H1 (cell line): ENCODE results near the gene HMG20A. TPM values are rescaled to one million over a fixed set of nuclear protein-coding genes. Genes with fewer than 3 reads are reported as not detected.

Source experiments
- CTCF ChIA-PET: fragments of 300-600 bp; sonication (Branson Sonifier 250); formaldehyde crosslinking; loops from one replicate; lab custom pipeline; 2021; ENCODE audit not compliant: partially characterized antibody; lab: Charles Lee
- POLR2A ChIA-PET: fragments of 300-600 bp; sonication (Branson Sonifier 250); formaldehyde crosslinking; loops from one replicate; lab custom pipeline; 2021; ENCODE audit warnings: inconsistent platforms; ENCODE audit not compliant: partially characterized antibody; lab: Charles Lee
- DNase-seq, 2 experiments: peaks; one replicate each; pipeline versions ENCODE4 v3.0.0 to v3.0.0-alpha.2; 2010 to 2022; ENCODE audit warnings: low spot score in 2 of 2, low read depth in 1 of 2, mixed read lengths in 1 of 2
- FAIRE-seq: peaks from 2 replicates; lab custom pipeline; 2011; peaks lifted over from hg19 to GRCh38; lab: Jason Lieb, UNC
- H2AFZ ChIP-seq: 2 replicates; pipeline ENCODE4 v1.8.1; 2012; ENCODE audit warnings: low read length, inconsistent platforms
- H2AK5ac ChIP-seq: 2 replicates; pipeline ENCODE4 v1.6.1; 2013; ENCODE audit warnings: low read depth, low read length
- H2BK120ac ChIP-seq: replicated peaks from 2 replicates; pipeline ENCODE3; 2013; ENCODE audit warnings: low read depth, low read length, inconsistent platforms
- H2BK12ac ChIP-seq: 2 replicates; pipeline ENCODE4 v1.6.1; 2013; ENCODE audit warnings: low read depth, low read length
- H2BK15ac ChIP-seq: 2 replicates; pipeline ENCODE4 v1.6.1; 2013; ENCODE audit warnings: low read length
- H2BK20ac ChIP-seq: 2 replicates; pipeline ENCODE4 v1.6.1; 2013; ENCODE audit warnings: low read length
- H2BK5ac ChIP-seq: 2 replicates; pipeline ENCODE4 v1.6.1; 2013; ENCODE audit warnings: low read depth, low read length
- H3K14ac ChIP-seq: 2 replicates; pipeline ENCODE4 v1.6.1; 2013; ENCODE audit warnings: inconsistent platforms; ENCODE audit not compliant: insufficient read length
- H3K18ac ChIP-seq: 2 replicates; pipeline ENCODE4 v1.6.1; 2013; ENCODE audit warnings: low read length; ENCODE audit errors: extremely low read depth
- H3K23ac ChIP-seq: 2 replicates; pipeline ENCODE4 v1.6.1; 2013; ENCODE audit warnings: inconsistent platforms; ENCODE audit not compliant: insufficient read length
- H3K23me2 ChIP-seq: 2 replicates; pipeline ENCODE4 v1.6.1; 2013; ENCODE audit warnings: low read depth, low read length
- H3K27ac ChIP-seq: 2 replicates; pipeline ENCODE4 v1.6.1; 2011; ENCODE audit warnings: low read depth, low read length, inconsistent platforms
- H3K27me3 ChIP-seq, 4 experiments: replicated peaks in 1 of 4; 1 replicate in 1 of 4; 2 replicates in 3 of 4; pipeline versions ENCODE4 v1.6.1 to v1.8.1; 2011 to 2013; ENCODE audit warnings: low read length in 3 of 4, mild to moderate bottlenecking in 3 of 4, inconsistent platforms in 2 of 4, mixed read lengths in 2 of 4, moderate library complexity in 1 of 4; ENCODE audit not compliant: control insufficient read depth in 3 of 4, insufficient read depth in 3 of 4; ENCODE audit errors: extremely low read depth in 1 of 4
- H3K36me3 ChIP-seq, 4 experiments: 2 replicates each; pipeline versions ENCODE4 v1.6.1 to v1.8.1; 2011 to 2013; ENCODE audit warnings: mild to moderate bottlenecking in 4 of 4, low read length in 3 of 4, moderate library complexity in 2 of 4, control low read depth in 1 of 4, inconsistent platforms in 1 of 4; ENCODE audit not compliant: insufficient read depth in 4 of 4, control insufficient read depth in 2 of 4
- H3K4ac ChIP-seq: replicated peaks from 2 replicates; pipeline ENCODE3; 2013; ENCODE audit warnings: low read length, low read depth, mixed read lengths, inconsistent platforms; ENCODE audit not compliant: insufficient read length
- H3K4me1 ChIP-seq, 4 experiments: replicated peaks in 1 of 4; 1 replicate in 1 of 4; 2 replicates in 3 of 4; pipeline versions ENCODE4 v1.6.1 to v1.8.1; 2011 to 2013; ENCODE audit warnings: low read length in 3 of 4, inconsistent platforms in 2 of 4, mixed read lengths in 1 of 4; ENCODE audit not compliant: insufficient read depth in 4 of 4, control insufficient read depth in 3 of 4
- H3K4me2 ChIP-seq, 2 experiments: 2 replicates each; pipeline versions ENCODE4 v1.6.1 to v1.8.1; 2011 to 2013; ENCODE audit warnings: low read depth in 2 of 2, low read length in 2 of 2, control low read depth in 1 of 2, inconsistent platforms in 1 of 2, mild to moderate bottlenecking in 1 of 2; ENCODE audit not compliant: insufficient read depth in 1 of 2
- H3K4me3 ChIP-seq, 4 experiments: fragments of 200-600, 300-600 bp in 1 of 4; sonication (generic), shearing (Covaris generic), sonication (Bioruptor Twin) in 1 of 4; 2 replicates each; pipeline versions ENCODE4 v1.5.1 to v1.8.1; 2011 to 2016; ENCODE audit warnings: low read length in 4 of 4, low read depth in 3 of 4, control low read depth in 2 of 4, inconsistent platforms in 2 of 4, mild to moderate bottlenecking in 2 of 4, mixed read lengths in 1 of 4, moderate library complexity in 1 of 4; ENCODE audit not compliant: insufficient read depth in 2 of 4; ENCODE audit errors: extremely low read depth in 1 of 4
- H3K56ac ChIP-seq: replicated peaks from 2 replicates; pipeline ENCODE3; 2013; ENCODE audit warnings: low read depth, mild to moderate bottlenecking, mixed read lengths, low read length, inconsistent platforms; ENCODE audit not compliant: insufficient read length
- H3K79me1 ChIP-seq: 2 replicates; pipeline ENCODE4 v1.6.1; 2013; ENCODE audit warnings: low read depth, low read length, control low read depth
- H3K79me2 ChIP-seq, 2 experiments: 2 replicates each; pipeline versions ENCODE4 v1.6.1 to v1.8.1; 2012 to 2013; ENCODE audit warnings: low read length in 2 of 2, mild to moderate bottlenecking in 2 of 2, inconsistent platforms in 1 of 2; ENCODE audit not compliant: insufficient read depth in 2 of 2, control insufficient read depth in 1 of 2
- H3K9ac ChIP-seq, 4 experiments: replicated peaks in 1 of 4; 1 replicate in 1 of 4; 2 replicates in 3 of 4; pipeline versions ENCODE4 v1.6.1 to v1.8.1; 2011 to 2013; ENCODE audit warnings: low read depth in 3 of 4, low read length in 3 of 4, control low read depth in 2 of 4, mild to moderate bottlenecking in 2 of 4, moderate library complexity in 2 of 4, inconsistent platforms in 1 of 4; ENCODE audit errors: extremely low read depth in 1 of 4
- H3K9me3 ChIP-seq, 2 experiments: 2 replicates each; pipeline versions ENCODE4 v1.6.1 to v1.8.1; 2012 to 2013; ENCODE audit warnings: mild to moderate bottlenecking in 2 of 2, moderate library complexity in 2 of 2, control low read depth in 1 of 2, inconsistent platforms in 1 of 2, low read depth in 1 of 2, low read length in 1 of 2, mixed read lengths in 1 of 2; ENCODE audit not compliant: insufficient read depth in 2 of 2
- H4K20me1 ChIP-seq, 2 experiments: replicated peaks in 1 of 2; 2 replicates each; pipeline versions ENCODE3 to v1.8.1; 2011 to 2013; ENCODE audit warnings: inconsistent platforms in 2 of 2, low read length in 2 of 2, mild to moderate bottlenecking in 1 of 2; ENCODE audit not compliant: insufficient read depth in 2 of 2, control insufficient read depth in 1 of 2
- H4K5ac ChIP-seq: 2 replicates; pipeline ENCODE4 v1.6.1; 2013; ENCODE audit warnings: low read length, low read depth, mixed read lengths, inconsistent platforms; ENCODE audit not compliant: insufficient read length
- H4K8ac ChIP-seq: 2 replicates; pipeline ENCODE4 v1.8.0; 2013; ENCODE audit warnings: mild to moderate bottlenecking, moderate library complexity, low read length, inconsistent platforms; ENCODE audit not compliant: insufficient read depth; ENCODE audit errors: extremely low read depth
- H4K91ac ChIP-seq: replicated peaks from 2 replicates; pipeline ENCODE3; 2013; ENCODE audit warnings: low read length, mixed read lengths, inconsistent platforms; ENCODE audit not compliant: insufficient read length
- SIRT6 ChIP-seq: IDR thresholded peaks from one replicate; pipeline ENCODE4 v1.7.1; 2012; ENCODE audit warnings: low read length, inconsistent platforms
- WGBS, 2 experiments: shearing (Covaris generic) in 1 of 2; methylation state at CpG; one replicate each; pipeline versions ENCODE4 v1.1.6 to v1.1.7; 2013 to 2015; ENCODE audit warnings: low lambda C conversion rate in 2 of 2, mixed read lengths in 2 of 2, inconsistent platforms in 1 of 2, low coverage in 1 of 2, missing lambda C conversion rate in 1 of 2; ENCODE audit not compliant: insufficient replicate concordance in 2 of 2, insufficient coverage in 1 of 2, insufficient read length in 1 of 2; ENCODE audit errors: extremely low coverage in 1 of 2, missing lambda C conversion rate in 1 of 2; 5-methylcytosine and 5-hydroxymethylcytosine counted together
- polyA plus RNA-seq, 7 experiments: library from polyadenylated mRNA; depleted of rRNA in 3 of 7; stranded (reverse) in 5 of 7; unstranded in 2 of 7; fragments of >200 nt in 5 of 7; fragments of 200-250 nt in 2 of 7; gene quantifications; 1 replicate in 5 of 7; 2 replicates in 1 of 7; 4 replicates in 1 of 7; pipeline versions ENCODE4 v1.2.1 to v1.2.3, GENCODE V29; 2011 to 2013; ENCODE audit warnings: missing spikeins in 2 of 7, mixed read lengths in 2 of 7
- total RNA-seq: library from RNA; stranded (reverse); fragmentation: NEBNext Ultra II Directional; extraction: Animal tissue kit (Norgen Biotek cat#: 25700); gene quantifications from 2 replicates; pipeline ENCODE4 v1.2.1, GENCODE V29; 2021

Gene HMG20A
- total and polyA plus RNA-seq, 2 of the 8 experiments (the other 6 are each of a cell fraction or from before 2014, with no cell fraction given): 52.1 to 59.7 TPM

DNA sequence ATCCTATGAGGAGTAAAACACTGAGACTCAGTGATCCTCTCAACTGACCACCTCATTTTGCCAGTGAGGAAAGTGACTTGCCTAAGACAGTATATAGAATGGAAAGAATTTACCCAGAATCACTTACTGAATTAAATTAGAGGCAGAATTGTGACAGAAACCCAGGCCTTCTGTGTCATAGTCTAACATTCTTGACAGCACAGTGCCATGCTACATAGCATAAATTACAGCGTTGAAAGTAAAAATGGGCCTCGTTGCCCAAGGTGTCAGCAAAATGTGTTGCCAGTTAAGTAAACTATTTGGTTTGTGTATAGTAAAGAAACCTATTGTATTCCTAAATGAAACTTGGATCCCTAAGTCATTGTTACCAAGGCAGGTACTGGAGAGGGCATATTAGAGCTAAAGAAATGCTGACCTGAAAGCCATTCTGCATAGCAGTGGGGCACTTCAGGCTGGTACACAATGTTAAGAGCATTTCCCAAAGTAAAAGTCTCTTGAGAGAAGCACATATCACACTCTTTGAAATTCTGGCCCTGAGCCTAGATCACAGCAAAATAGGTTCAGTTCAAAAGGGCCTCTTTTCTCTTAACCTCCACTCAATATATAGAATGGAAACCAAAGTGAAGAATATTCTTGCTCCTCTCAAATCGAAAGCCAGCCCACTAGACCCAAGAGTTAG, 53.8 kb downstream of the HMG20A start:
- no peak overlapping the region for H4K91ac ChIP-seq
- H3K56ac ChIP-seq: no peak overlapping the region
- DNase-seq: no peak
- H2BK5ac ChIP-seq: no peak overlapping the region
- no peak overlapping the region for H2AK5ac ChIP-seq
- peaks cover 0 to 1% of the 10 kb centered on the region in 2 experiments for H4K20me1 ChIP-seq
- H3K79me2 ChIP-seq: no peaks in the 10 kb centered on the region
- H2BK20ac ChIP-seq: no peak overlapping the region
- peaks cover 0 to 19% (median 10%) of the 10 kb centered on the region in 4 experiments; a peak in 6 of 8 replicates for H3K36me3 ChIP-seq
- H3K27me3 ChIP-seq: no peaks in the 10 kb centered on the region
- no peaks in the 10 kb centered on the region for H3K9me3 ChIP-seq
- 92% methylated on average over 3 of the region's 3 CpGs; no CpG with 5 or more reads in 1 of the 2 experiments for WGBS, 2 experiments
- H3K4me2 ChIP-seq: no peak overlapping the region; a peak in 1 of 4 replicates
- FAIRE-seq: no peak
- H3K23ac ChIP-seq: no peak overlapping the region
- H3K27ac ChIP-seq: no peak overlapping the region
- H3K9ac ChIP-seq: no peak overlapping the region
- POLR2A ChIA-PET: no interaction called here
- TF ChIP-seq SIRT6: no peak
- no peaks in the 10 kb centered on the region for H3K23me2 ChIP-seq
- H3K18ac ChIP-seq: no peak overlapping the region
- H3K14ac ChIP-seq: no peak overlapping the region
- no peaks in the 10 kb centered on the region for H3K79me1 ChIP-seq
- no peak overlapping the region for H4K8ac ChIP-seq
- H2AFZ ChIP-seq: no peak overlapping the region
- H2BK15ac ChIP-seq: no peak overlapping the region
- H2BK120ac ChIP-seq: no peak overlapping the region
- CTCF ChIA-PET: interaction anchor here (1.0 to 2.5 kb wide), 4 partner anchors 22 to 366 kb away, joined by 3 to 12 read pairs (median 4); no protein-coding TSS in a partner anchor
- peaks cover 0 to 2% (median 0%) of the 10 kb centered on the region in 4 experiments; a peak in 3 of 7 replicates for H3K4me1 ChIP-seq
- no peak overlapping the region for H3K4ac ChIP-seq
- no peak overlapping the region for H2BK12ac ChIP-seq
- H4K5ac ChIP-seq: no peak overlapping the region
- H3K4me3 ChIP-seq: no peak overlapping the region
